DND-41 (cell line): ENCODE measurements around the gene EPAS1.

Source experiments
- EZH2 ChIP-seq: IDR thresholded peaks from 3 replicates; pipeline ENCODE4 v1.6.1; 2012; ENCODE audit warnings: borderline replicate concordance, low read depth, mild to moderate bottlenecking, moderate library complexity, low read length, inconsistent platforms; ENCODE audit not compliant: severe bottlenecking
- TF ChIP-seq, protein P1 (sequence below): IDR thresholded peaks from 2 replicates; pipeline ENCODE4 v1.5.1; 2012; ENCODE audit warnings: borderline replicate concordance, low read length, moderate library complexity, mild to moderate bottlenecking; ENCODE audit not compliant: poor library complexity, severe bottlenecking; ENCODE audit errors: extremely low read depth

DNA sequence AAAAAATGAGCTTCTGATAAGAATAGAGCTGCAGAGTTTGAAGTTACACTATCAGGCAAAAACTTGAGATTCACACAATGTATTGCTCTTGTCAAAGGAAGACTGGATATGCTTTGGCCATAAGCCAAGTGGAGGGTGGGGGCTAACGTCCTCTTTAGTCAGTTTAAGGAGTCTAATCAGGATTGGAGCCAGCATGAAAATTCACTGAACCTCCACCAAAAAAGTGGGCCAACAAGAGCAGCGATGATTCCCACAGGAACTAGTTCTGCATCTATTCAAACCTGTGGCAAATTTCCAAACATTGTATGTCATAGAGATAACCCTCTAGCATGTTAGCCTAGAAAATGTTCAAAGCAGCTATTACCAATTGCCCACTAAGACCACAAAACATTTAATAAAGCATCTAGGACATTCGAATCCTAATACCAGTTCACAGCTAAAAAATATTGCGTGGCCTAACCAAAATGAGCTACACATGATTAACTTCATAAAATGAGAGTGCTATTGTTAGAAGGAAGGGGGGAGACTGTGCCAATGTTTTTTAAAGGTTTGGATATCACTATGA, 138.7 kb downstream of the EPAS1 start:
- TF ChIP-seq, protein P1, sequence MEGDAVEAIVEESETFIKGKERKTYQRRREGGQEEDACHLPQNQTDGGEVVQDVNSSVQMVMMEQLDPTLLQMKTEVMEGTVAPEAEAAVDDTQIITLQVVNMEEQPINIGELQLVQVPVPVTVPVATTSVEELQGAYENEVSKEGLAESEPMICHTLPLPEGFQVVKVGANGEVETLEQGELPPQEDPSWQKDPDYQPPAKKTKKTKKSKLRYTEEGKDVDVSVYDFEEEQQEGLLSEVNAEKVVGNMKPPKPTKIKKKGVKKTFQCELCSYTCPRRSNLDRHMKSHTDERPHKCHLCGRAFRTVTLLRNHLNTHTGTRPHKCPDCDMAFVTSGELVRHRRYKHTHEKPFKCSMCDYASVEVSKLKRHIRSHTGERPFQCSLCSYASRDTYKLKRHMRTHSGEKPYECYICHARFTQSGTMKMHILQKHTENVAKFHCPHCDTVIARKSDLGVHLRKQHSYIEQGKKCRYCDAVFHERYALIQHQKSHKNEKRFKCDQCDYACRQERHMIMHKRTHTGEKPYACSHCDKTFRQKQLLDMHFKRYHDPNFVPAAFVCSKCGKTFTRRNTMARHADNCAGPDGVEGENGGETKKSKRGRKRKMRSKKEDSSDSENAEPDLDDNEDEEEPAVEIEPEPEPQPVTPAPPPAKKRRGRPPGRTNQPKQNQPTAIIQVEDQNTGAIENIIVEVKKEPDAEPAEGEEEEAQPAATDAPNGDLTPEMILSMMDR, result no peak
- no peak for TF ChIP-seq EZH2
